T-helper 2 cell treated with Interferon-gamma antibody and Interleukin-4, amounts not matched to agents 5 μg/mL and 100 μg/mL, for 36 hours (primary cell): ENCODE data around the gene LPCAT1.

Experiments
- DNase-seq: peaks from one replicate; pipeline ENCODE4 v3.0.0; 2021; ENCODE audit warnings: low spot score
- H3K27ac Mint-ChIP-seq: one replicate; pipeline ENCODE4 v1.8.0; 2021; ENCODE audit warnings: mild to moderate bottlenecking, mixed read lengths
- H3K27me3 Mint-ChIP-seq: one replicate; pipeline ENCODE4 v1.8.0; 2021; ENCODE audit warnings: low read depth, mixed read lengths
- H3K36me3 Mint-ChIP-seq: one replicate; pipeline ENCODE4 v1.8.0; 2021; ENCODE audit warnings: low read depth, mixed read lengths
- H3K4me1 Mint-ChIP-seq: one replicate; pipeline ENCODE4 v1.8.0; 2021; ENCODE audit warnings: low read depth, mixed read lengths
- H3K4me3 Mint-ChIP-seq: one replicate; pipeline ENCODE4 v1.8.0; 2022; ENCODE audit warnings: mild to moderate bottlenecking, moderate library complexity, mixed read lengths
- H3K9me3 Mint-ChIP-seq: one replicate; pipeline ENCODE4 v1.8.0; 2021; ENCODE audit warnings: mixed read lengths

Gene LPCAT1

GRCh38 chr5:1548702-1549474 is 25.1 kb upstream of the LPCAT1 start:
- Mint-ChIP-seq H3K27me3 (no peaks in the 10 kb centered on the region), H3K4me1 (no peaks in the 10 kb centered on the region), H3K4me3 (no peak overlapping the region), H3K36me3 (no peaks in the 10 kb centered on the region), H3K9me3 (no peaks in the 10 kb centered on the region), H3K27ac (no peak overlapping the region)
- no peak for DNase-seq

DNA sequence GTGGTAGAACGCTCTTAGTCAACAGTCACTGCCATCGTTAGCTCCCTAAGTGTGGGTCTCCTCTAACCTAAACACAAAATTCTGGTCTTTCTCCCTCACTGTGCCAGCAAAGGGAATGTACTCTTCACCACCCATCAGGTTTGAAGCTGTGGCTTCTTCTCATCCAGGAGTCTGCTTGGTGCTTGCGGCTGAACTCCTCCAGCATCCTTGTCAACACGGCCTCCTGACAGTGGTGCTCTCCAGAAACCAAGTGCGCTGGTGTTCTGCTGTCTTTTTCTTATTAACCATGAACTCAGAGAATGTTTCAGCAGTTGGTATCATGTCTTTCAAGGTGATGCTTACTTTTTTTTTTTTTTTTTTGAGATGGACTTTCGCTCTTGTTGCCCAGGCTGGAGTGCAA is 23.9 kb upstream of the LPCAT1 start:
- Mint-ChIP-seq H3K4me3 (no peak overlapping the region), H3K27ac (no peak overlapping the region)
- no peak for DNase-seq

DNA sequence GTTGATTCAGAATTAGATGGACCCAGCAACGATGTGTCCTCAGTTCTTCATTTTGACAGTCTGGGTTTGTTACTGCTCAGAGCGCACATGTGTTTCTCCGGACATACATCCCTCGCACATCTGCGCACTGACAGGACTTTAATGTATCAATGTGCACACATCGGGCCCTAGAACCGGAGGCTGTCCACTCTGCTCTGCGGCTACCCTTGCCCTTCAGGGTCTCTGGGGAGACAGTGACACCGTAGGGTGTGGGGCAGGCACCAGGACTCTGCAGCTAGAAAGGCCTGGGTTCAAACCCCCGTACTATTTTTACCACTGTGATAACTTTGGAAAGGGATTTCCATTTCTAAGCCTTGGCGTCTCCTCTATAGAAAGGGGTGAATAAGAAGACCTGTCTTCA is 23.5 kb upstream of the LPCAT1 start:
- Mint-ChIP-seq H3K27me3 (no peaks in the 10 kb centered on the region), H3K27ac (no peak overlapping the region), H3K4me3 (no peak overlapping the region), H3K9me3 (no peaks in the 10 kb centered on the region), H3K4me1 (no peaks in the 10 kb centered on the region), H3K36me3 (no peaks in the 10 kb centered on the region)
- no peak for DNase-seq

More for the DNA sequence above, 23.9 kb upstream of the LPCAT1 start:
- H3K27me3 Mint-ChIP-seq, result no peaks in the 10 kb centered on the region
- no peaks in the 10 kb centered on the region for H3K36me3 Mint-ChIP-seq
- no peaks in the 10 kb centered on the region for H3K9me3 Mint-ChIP-seq
- H3K4me1 Mint-ChIP-seq, result no peaks in the 10 kb centered on the region

GRCh38 chr5:1546556-1546955 is 22.8 kb upstream of the LPCAT1 start:
- no peaks in the 10 kb centered on the region for H3K27me3 Mint-ChIP-seq
- H3K27ac Mint-ChIP-seq, result no peak overlapping the region
- H3K4me3 Mint-ChIP-seq, result no peak overlapping the region
- H3K9me3 Mint-ChIP-seq, result no peaks in the 10 kb centered on the region
- no peak for DNase-seq
- no peaks in the 10 kb centered on the region for H3K36me3 Mint-ChIP-seq
- no peaks in the 10 kb centered on the region for H3K4me1 Mint-ChIP-seq

DNA sequence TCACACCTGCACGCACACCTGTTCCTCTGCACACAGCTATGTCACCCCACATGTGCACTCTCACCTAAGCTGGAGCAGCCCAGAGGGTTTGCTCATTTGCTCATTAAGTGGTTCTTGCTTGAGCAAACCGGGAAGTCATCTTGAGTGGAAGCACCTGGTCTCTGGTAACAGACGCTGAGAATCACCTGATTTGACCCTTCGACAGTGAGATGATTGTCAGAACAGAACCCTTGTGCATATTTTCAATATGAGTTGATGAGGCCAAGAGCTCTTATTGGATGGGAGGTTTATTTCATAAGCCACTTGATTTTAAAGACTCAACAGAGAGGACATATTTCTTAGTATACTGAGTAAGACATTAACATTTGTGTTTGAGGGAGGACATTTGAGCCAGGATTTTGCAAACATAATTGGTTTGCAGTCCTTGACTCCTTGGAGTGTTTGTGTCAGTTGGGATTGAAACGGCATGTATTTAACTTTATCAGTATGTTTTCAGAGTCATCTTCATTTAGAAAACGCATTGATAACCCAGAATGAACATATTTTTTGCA is 22.1 kb upstream of the LPCAT1 start:
- no peaks in the 10 kb centered on the region for H3K27me3 Mint-ChIP-seq
- no peak overlapping the region for H3K4me3 Mint-ChIP-seq
- no peaks in the 10 kb centered on the region for H3K9me3 Mint-ChIP-seq
- H3K36me3 Mint-ChIP-seq, result no peaks in the 10 kb centered on the region
- no peak for DNase-seq
- no peak overlapping the region for H3K27ac Mint-ChIP-seq
- no peaks in the 10 kb centered on the region for H3K4me1 Mint-ChIP-seq

GRCh38 chr5:1545126-1545804 is 21.5 kb upstream of the LPCAT1 start:
- Mint-ChIP-seq H3K9me3 (no peaks in the 10 kb centered on the region), H3K4me3 (no peak overlapping the region), H3K27ac (no peak overlapping the region), H3K4me1 (no peaks in the 10 kb centered on the region), H3K27me3 (no peaks in the 10 kb centered on the region), H3K36me3 (no peaks in the 10 kb centered on the region)
- no peak for DNase-seq

GRCh38 chr5:1544294-1544961 is 20.7 kb upstream of the LPCAT1 start:
- Mint-ChIP-seq H3K4me3 (no peak overlapping the region), H3K4me1 (no peaks in the 10 kb centered on the region), H3K27me3 (no peaks in the 10 kb centered on the region), H3K9me3 (no peaks in the 10 kb centered on the region), H3K27ac (no peak overlapping the region), H3K36me3 (no peaks in the 10 kb centered on the region)
- no peak for DNase-seq

DNA sequence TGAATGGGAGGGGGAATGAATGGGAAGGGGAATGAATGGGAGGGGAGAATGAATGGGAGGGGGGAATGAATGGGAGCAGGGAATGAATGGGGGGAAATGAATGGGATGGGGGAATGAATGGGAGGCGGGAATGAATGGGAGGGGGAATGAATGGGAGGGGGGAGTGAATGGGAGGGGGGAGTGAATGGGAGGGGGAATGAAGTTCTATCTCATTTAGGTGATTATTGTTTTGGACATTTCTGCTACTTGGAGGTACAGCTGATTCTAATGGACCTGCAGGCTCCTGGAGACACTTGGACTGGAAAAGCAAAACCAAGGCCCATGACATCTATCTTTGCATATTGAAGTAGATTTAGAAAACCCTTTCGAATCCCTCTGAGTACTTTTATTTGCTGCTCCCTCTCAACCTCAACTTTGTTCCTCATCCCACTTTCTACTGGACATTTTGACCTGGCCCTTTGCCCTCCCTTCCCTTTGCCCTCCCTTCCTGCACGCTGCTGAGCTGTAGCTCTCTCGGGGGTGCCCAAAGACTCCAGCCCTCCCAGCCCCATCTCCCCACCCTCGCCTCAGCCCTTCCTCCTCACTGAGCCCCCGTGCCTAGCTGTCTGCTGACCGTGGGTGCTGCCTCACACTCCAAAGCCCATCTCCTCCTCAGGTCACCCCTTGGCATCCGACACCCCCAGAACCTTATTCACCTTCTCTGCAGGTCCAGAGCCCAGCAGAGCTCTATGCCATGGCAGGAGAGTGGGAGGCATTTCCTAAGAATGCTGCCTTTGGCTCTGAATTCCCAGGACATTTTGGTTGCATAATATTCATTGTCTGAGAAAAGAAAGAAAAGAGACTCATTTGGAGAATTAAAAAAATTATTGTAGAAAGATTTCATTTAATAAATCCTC is 19.9 kb upstream of the LPCAT1 start:
- Mint-ChIP-seq H3K4me1 (no peaks in the 10 kb centered on the region), H3K9me3 (no peaks in the 10 kb centered on the region), H3K27ac (no peak overlapping the region), H3K27me3 (no peaks in the 10 kb centered on the region), H3K4me3 (no peak overlapping the region), H3K36me3 (no peaks in the 10 kb centered on the region)
- no peak for DNase-seq

DNA sequence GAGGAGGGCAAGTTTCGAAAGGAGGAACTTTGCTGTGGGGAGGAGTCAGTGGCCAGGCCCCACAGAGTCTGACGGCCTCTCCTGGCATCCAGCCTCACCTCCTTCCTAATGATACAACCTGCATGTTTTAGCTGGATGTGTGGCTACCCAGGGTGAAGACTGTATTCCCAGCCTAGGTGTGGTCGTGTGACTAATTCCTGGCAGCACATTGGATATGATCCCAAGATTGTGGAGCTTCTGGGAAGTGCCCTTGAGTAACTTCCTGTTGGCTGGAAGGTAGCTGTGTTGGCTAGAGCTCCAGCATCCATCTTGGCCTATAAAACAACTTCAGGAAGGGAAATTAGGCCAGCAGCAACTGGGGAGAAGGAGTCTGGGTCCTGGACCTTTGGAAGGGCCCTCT is 19.0 kb upstream of the LPCAT1 start:
- H3K27ac Mint-ChIP-seq, result no peak overlapping the region
- DNase-seq, result no peak
- no peak overlapping the region for H3K4me3 Mint-ChIP-seq
- H3K4me1 Mint-ChIP-seq, result no peaks in the 10 kb centered on the region
- H3K36me3 Mint-ChIP-seq, result no peaks in the 10 kb centered on the region
- H3K9me3 Mint-ChIP-seq, result no peaks in the 10 kb centered on the region
- H3K27me3 Mint-ChIP-seq, result no peaks in the 10 kb centered on the region

- H3K4me3 Mint-ChIP-seq, result no peak overlapping the region
- peaks cover under 1% of the 10 kb centered on the region for H3K4me1 Mint-ChIP-seq
- DNase-seq, result no peak
- no peaks in the 10 kb centered on the region for H3K27me3 Mint-ChIP-seq
- no peaks in the 10 kb centered on the region for H3K9me3 Mint-ChIP-seq
- H3K27ac Mint-ChIP-seq, result no peak overlapping the region
- H3K36me3 Mint-ChIP-seq, result no peaks in the 10 kb centered on the region
Observed at GRCh38 chr5:1541702-1542400, 18.1 kb upstream of the LPCAT1 start.

GRCh38 chr5:1540831-1541701 is 17.3 kb upstream of the LPCAT1 start:
- DNase-seq, result no peak
- Mint-ChIP-seq H3K27ac (no peak overlapping the region), H3K4me1 (peaks cover 9% of the 10 kb centered on the region), H3K9me3 (no peaks in the 10 kb centered on the region), H3K27me3 (no peaks in the 10 kb centered on the region), H3K36me3 (no peaks in the 10 kb centered on the region), H3K4me3 (no peak overlapping the region)

- Mint-ChIP-seq H3K36me3 (no peaks in the 10 kb centered on the region), H3K9me3 (no peaks in the 10 kb centered on the region), H3K27me3 (peaks cover 2% of the 10 kb centered on the region), H3K4me3 (no peak overlapping the region), H3K4me1 (peaks cover 16% of the 10 kb centered on the region), H3K27ac (no peak overlapping the region)
- no peak for DNase-seq
Observed at GRCh38 chr5:1540166-1540565, 16.4 kb upstream of the LPCAT1 start.
